NCI-H1417 (cell line): Measurements from ENCODE around the gene GAPVD1.
A peak's percentile ranks its signal among the peaks of the same experiment; 100 is the strongest.
"Not testable (repeated sequence)": the region's sequence is repeated elsewhere in the genome, so short reads cannot be mapped to it uniquely, and the experiment has no call there.

ENCODE experiments used
- DNase-seq, 3 experiments: peaks; one replicate each; lab custom pipeline; 2025; lab: John Stamatoyannopoulos, UW

GAPVD1 gene

DNA sequence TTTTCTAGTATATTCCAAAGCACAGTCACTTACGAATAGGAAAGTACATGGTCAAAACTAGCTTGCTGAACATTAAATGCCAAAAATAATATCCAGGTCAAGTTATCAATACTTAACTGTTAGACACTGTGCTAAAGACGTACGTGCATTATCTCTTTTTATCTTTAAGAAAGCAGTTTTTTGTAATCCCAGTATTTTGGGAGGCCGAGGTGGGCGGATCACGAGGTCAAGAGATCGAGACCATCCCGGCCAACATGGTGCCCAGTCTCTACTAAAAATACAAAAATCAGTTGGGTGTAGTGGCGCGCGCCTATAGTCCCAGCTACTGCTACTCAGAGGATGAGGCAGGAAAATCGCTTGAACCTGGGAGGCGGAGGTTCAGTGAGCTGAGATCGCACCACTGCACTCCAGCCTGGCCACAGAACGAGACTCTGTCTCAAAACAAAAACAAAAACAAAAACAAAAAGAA is 17.8 kb upstream of the GAPVD1 start:
- DNase-seq = no peak

DNA sequence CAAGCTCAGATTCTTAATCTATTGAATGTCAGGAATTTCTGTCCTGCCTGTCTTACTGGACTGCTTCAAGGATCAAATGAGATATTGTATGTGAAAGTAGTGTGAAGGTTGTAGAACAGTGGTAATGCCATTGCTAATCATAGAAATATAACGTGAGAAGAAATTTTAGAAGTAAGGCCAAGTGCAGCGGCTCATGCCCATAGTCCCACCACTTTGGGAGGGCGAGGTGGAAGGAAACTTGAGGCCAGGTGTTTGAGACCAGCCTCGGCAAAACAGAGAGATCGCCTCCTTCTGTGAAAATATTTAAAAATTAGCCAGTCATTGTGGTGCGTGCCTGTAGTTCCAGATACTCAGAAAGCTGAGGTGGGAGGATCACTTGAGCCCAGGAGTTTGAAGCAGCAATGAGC is 15.4 kb upstream of the GAPVD1 start:
- no peak for DNase-seq

DNA sequence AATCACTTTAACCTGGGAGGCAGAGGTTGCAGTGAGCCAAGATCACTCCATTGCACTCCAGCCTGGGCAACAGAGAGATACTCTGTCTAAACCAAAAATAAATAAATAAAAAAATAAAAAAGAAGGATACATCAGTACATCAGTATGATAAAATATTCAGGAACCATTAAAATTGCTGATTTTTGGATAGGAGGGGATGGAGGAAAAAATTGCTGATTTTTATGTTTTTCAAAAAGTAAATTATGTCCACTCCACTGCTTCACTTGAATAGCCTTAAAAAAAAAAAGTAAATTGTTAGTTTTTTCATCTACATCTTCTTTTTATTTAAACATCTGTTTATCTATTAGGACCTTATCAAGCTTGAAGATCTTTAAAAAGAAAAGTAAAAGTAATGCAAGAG is 7.4 kb upstream of the GAPVD1 start:
- DNase-seq = no peak

DNA sequence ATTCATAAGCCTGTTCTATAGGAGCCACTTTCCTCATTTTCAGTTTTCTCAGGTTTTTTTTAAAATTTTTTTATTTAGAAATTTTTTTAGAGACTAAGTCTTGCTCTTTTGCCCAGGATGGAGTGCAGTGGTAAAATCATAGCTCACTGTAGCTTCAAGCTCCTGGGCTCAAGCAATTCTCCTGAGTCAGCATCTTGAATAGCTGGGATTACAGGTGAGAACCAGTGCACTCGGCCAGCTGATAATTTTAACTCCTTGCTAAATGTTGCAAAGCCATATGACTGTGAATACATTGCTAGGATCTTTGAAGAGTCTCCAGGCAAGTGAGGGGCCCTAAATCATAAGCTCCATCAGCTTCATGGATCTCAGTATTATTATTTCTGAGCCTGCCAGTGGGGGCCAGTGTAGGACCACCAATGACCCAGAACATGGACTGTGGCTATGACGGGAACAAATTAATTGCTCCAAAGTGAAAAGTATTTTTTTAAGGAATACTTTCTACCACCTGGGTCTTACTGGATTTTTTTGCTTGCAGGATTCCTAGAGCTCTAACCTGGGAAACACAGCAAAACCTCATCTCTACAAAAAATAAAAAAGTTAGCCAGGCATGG is 5.7 kb upstream of the GAPVD1 start:
- DNase-seq = peak in 2 of 3 experiments; percentile 19 to 60

DNA sequence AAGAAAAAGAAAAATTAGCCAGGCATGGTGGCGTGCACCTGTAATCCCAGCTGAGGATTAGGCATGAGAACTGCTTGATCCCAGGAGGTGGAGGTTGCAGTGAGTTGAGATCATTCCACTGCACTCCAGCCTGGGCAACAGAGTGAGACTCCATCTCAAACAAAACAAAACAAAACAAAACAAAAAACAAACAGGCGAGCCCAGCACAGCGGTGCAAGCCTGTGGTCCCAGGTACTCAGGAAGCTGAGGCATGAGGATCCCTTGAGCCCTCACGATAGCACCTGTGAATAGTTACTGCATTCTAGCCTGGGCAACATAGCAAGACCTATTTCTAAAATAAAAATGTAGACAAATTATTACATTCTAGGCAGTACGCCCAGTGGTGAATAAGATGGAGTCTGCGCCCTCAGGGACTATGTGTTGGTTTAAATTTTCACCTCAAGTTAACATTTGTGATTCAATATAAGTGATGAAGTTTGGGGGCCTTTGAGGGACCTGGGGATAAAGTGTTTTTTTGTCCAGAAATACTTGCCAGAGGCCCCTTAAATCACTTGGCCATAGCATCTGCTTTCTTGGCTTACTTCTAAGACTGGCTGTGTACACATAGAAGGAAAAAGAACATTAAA is 3.4 kb upstream of the GAPVD1 start:
- DNase-seq = no peak

DNA sequence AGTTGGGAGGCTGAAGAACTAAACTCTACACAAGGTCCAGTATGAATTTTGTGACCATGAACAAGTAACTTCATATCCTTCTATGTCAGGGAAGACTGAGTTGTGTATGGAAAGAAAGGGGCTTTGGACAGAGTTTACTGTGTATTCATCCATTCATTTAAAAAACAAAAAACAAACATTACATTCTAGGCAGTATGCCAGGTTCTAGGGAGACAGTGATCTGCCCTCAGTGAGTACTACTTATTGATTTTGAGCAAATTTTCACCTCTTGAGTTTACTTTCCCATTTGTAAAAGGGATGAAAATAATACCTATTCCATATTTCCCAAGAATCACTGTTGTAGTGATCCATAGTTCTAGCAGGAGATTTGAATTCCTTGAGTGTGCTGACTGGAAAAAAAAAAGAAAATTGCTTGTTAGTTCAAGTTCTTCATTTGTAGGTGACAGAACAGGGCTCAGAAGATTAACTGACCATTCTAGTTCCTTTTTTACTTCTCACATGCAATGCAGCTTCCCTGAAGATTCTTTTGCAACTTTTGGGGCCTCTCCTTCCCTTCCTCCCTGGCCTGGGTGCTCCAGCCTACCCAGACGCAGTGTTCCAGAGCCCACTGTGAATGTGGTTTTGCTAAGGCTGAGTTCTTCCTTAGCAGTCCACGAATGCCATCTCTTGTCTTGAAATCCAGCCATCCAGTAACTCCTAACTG is 2.6 kb upstream of the GAPVD1 start:
- DNase-seq = no peak

DNA sequence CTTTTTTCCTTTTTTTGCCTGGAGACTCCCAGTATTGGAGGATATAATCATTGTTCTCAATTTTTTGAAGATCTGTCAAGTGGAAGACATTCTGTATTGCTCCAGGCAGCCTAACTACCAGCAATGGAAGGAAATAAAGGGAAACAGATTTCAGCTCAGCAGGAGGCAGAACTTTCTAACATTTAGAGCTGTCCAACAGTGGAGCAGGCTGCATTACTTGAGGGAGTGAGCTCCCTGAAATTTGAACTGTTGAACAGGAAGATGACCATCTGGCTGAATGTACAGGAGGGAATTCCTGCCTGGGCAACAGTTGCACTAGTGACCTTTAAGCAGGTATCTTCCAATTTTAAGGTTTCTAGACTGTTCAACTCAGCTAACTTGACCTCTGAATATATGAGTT is 1.1 kb upstream of the GAPVD1 start:
- DNase-seq = no peak

DNA sequence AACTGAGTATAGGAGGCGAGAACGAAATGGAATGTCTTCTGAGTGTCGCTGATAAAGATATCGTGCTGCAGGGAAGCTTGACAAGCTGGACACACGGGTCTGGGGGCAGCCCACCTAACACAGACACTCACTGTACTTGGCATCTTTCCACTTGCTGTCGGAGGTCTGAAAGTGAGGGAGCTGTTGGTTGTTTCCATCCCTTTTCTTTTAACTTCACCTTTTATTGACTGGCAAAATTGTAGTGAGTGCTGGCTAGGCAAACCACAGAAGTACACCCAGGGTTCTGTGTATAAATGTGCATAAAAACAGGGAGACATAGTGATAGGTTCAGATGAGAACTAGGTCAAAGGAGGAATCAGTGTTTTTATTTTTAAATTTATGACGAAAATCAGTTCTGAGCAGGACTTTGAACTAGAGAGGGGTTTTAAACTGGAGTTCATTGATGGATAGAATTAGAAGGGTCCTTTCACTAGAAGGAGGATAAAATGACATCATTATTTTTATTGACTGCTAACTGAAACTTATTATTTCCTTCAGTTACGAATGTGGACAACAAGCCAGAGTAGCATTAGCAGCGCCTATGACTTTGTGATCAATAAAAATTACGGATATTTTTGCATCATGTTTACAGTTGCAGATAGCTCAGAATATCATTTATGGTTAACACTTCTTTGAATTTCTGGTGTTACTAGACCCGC is 817 bp downstream of the GAPVD1 start:
- DNase-seq = peak in 1 of 3 experiments; percentile 77

DNA sequence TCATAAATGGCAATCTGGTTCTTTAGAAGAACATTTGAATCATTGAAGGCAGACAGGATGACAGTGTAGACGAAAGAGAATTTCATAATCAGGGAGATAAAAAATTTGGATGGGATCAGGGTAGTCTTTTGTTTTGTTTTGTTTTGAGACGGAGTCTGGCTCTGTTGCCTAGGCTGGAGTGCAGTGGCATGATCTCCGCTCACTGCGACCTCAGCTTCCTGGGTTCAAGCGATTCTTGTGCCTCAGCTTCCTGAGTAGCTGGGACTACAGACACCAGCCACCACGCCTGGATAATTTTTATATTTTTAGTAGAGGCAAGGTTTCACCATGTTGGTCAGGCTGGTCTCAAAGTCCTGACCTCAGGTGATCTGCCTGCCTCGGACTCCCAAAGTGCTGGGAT is 2.4 kb downstream of the GAPVD1 start:
- not testable (repeated sequence) for DNase-seq

DNA sequence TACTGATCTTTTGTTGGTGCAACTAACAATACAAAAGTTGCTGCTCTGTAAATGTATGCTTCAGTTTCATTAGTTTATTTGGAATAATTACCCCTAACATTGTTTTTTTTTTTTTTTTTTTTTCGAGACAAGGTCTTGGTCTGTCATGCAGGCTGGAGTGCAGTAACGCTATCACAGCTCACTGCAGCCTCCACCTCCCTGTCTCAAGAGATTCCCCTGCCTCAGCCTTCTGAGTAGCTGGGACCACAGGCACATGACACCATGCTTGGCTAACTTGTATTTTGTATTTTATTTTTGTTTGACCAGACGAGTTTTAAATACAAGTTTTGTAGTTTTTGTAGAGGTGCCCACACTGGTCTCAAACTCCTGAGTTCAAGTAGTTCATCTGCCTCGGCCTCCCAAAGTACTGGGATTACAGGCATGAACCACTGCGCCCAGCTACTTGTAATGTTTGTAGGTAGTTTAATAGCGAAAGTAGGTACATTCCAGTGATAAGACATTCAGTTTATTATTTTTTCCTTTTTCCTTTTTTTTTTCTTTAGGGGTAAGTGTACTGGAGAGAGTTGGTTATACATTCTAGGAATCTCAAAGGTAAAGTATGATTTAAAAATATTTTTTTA is 6.9 kb downstream of the GAPVD1 start:
- no peak for DNase-seq

DNA sequence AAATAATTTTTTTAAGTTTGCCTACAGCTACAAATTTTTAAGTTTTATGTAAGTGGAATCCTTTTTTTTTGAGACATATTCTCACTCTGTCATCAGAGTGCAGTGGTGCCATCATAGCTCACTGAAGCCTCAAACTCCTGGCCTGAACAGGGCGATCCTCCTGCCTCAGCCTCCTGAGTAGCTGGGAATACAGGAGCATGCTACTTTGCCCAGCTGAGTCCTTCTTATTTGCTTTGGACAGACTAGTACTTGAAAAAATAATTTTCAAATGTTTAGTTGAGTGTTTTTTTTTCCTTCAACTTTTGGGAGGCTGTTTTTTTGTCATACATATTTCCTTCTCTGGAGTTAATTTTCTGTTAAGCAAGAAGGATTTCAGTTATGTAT is 7.4 kb downstream of the GAPVD1 start:
- no peak for DNase-seq

DNA sequence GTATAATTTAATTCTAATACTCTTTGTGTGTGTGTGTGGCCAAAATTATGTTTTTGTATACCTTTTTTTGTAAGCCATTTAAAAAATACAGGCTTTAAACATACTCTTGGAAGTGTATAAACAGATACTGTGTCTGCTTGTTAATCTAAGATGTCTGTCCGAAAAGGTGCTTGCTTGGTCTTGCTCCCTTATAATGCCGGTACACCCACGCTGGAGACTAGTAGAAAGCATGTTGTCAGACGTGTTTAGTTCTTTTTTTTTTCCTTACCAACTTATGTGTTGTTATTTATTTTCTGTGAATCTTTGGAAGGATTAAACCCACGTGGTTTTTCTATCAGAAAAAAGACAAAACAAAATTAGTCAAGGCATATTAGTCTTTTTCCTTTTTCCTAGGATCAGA is 9.5 kb downstream of the GAPVD1 start:
- DNase-seq = no peak

DNA sequence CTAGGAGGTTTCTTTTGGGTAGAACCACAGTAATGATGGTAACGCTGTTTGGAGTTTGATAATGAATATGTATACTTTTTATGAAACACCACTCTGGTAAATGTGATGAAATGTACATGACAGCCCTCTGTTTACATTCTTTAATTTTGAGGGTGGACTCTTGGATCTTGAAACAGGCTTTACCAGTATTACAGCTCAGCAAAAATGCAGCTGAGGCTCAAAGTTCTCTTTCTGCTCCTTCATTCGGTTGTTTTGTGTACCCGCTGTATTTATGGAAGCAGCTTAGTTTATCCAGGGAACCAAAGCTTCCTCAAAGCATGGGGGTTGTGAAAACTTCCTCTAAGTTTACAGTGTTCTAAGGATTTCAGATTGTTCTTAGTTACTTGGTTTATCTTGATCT is 11.1 kb downstream of the GAPVD1 start:
- no peak for DNase-seq

DNA sequence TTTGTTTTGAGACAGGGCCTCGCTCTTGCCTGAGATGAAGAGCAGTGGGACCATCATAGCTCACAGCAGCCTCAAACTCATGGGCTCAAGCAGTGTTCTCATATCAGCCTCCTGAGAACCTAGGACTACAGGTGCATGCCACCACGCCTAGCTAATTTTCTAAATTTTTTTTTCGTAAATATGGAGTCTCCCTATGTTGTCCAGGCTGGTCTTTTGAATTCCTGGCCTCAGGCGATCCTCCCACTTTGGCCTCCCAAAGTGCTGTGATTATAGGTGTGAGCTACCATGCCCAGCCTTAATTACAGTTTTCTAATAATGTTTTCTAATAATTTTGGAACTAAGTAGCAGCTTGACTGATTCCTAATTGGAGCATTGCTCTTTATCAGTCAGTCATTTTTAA is 15.1 kb downstream of the GAPVD1 start:
- peak in 1 of 3 experiments; percentile 27 for DNase-seq

DNA sequence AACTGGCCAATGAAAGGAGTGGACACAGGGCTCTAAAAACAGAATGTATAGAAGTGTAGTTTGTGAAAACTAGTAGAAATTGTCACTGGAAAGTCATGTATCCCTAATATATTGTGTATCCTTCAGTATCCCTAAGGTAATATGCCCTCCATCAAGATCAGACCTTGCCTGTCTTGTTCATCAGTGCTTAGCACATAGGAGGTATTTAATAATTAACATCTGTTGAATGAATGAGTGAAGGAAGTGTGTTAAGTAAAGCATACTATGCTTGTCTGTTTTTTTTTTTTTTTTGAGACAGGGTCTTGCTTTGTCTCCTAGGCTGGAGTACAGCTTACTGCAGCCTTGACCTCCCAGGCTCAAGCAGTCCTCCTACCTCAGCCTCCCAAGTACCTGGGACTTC is 15.8 kb downstream of the GAPVD1 start:
- no peak for DNase-seq

DNA sequence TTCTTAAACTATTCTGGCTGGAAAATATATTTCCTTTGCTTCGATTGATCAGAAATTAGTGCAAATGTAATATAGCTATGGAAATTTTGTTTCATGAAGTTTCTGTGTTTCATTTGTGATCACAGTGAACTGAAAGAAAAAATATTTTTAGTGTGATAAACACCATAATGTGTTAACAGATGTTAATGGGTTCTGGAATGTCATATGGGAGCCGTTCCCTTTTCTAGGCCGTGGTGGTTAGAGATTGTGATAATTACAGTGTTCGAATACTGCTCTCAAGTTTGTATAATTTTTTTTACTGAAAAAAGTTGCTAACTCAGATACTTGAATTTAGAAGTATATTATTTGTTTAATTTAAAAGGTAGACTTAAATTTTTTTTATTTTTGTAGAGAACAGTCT is 19.3 kb downstream of the GAPVD1 start:
- no peak for DNase-seq

DNA sequence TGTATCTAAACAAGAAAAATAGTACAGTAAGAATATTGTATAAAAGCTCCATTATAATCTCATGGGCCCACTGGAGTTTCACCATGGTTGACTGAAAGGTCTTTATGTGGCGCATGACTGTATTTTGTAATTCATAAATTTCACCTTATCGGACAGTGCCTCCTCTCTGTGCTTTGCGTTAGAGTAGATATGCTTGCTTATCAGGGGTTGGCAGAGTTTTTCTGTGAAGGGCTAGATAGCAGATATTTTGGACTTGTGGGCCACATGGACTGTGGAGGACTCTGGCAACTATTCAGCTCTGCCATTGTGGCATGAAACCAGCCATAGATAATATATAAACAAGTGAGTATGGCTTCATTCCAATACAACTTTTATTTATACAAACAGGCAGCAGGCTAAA is 23.2 kb downstream of the GAPVD1 start:
- DNase-seq = no peak

DNA sequence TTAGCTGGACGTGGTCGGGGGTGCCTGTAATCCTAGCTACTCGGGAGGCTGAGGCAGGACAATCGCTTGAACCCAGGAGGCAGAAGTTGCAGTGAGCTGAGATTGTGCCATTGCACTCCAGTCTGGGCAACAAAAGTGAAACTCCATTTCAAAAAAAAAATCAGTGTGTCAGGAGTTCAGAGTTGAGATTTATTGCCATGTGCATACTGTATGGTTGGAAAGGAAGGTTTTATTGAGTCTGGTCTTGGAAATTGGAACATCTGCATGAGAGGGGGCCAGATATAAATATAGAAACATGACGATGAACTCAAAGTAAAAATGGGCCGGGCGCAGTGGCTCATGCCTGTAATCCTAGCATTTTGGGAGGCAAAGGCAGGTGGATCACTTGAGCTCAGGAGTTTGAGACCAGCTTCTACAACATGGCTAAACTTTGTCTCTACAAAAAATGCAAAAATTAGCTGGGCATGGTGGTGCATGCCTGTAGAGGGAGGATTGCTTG is 25.4 kb downstream of the GAPVD1 start:
- DNase-seq = not testable (repeated sequence)

DNA sequence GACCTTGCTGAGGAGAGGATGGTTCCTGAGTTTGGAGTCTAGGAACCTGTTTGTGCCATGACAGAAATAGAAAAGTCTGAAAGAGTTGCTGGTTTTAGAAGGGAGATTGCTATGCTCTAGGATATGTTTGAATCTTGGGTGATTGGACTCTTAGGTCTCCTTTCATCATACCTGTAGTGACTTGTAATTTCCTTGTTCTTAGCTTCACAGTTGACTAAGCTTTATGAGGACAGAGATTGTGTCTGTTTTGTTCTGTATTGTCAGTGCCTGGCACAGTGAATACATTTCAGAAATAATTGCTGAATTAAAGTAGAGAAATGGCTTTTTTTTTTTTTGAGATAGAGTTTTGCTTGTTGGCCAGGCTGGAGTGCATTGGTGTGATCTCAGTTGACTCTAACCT is 31.5 kb downstream of the GAPVD1 start:
- peak in 1 of 3 experiments; percentile 49 for DNase-seq

DNA sequence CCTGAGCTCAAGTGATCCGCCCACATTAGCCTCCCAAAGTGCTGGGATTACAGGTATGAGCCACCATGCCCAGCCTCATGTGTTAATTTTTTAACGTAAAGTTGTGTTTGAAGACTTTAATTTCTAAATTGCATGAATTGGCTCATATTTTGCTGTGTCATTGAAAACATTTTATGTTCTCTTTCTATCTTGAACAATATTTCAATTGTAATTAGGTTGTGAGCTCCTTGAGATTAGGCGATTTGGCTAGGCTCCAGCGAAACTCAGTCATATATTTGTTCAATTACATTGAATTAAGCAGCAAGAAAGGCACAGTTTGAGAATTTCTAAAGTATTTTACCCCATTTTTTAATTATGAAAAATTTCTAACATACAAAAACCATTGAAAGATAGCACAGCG is 34.0 kb downstream of the GAPVD1 start:
- no peak for DNase-seq

DNA sequence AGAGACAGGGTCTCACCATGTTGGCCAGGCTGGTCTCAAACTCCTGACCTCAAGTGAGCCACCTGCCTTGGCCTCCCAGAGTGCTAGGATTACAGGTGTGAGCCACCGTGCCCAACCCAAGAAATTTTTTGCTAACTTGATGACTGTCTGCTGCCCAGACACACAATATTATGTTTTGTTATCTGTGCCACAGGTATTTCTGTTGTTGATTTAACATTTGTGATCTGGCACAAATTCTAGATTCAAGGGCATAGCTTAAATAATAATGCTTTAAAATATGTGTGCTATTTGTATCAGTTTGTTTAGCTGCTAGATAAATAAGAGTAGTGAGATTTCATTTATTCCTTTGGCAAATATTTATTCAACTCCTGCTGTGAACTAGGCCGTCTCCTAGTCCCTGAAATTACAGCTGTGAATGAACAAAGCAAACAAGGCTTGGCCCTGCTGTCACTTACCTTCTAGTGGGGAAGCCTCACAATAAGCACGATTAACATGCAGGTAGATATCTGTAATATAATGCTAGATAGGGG is 35.3 kb downstream of the GAPVD1 start:
- peak; percentile 19 to 98 (median 79) for DNase-seq

DNA sequence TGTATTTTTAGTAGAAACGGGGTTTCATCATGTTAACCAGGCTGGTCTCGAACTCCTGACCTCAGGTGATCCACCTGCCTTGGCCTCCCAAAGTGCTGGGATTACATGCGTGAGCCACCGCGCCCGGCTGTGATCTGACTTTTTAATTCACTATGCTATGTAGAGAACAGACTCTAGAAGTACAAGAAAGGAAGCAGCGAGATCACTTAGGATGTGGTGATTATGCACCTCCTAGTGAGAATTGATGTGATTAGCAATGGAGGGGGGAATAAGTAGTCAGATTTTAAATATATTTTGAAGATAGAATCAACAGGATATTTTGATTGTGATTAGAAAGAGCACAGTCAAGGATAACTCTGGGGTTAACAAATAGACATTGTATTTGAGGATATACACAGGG is 36.3 kb downstream of the GAPVD1 start:
- DNase-seq = no peak
